IPS DF 4.7 (cell line): ENCODE results near the gene SPATA31E1.

Experiments used
- DNase-seq: peaks from one replicate; pipeline ENCODE4 v3.0.0-alpha.2; 2013; ENCODE audit warnings: low spot score; ENCODE audit errors: extremely low read depth

The SPATA31E1 gene

GRCh38 chr9:87862536-87863268 is 20.0 kb upstream of the SPATA31E1 start:
- DNase-seq, result no peak

- DNase-seq, result no peak
Observed at GRCh38 chr9:87863882-87864465, 18.7 kb upstream of the SPATA31E1 start.

- no peak for DNase-seq
Observed at GRCh38 chr9:87864915-87865314, 17.8 kb upstream of the SPATA31E1 start.

GRCh38 chr9:87865626-87866025 is 17.1 kb upstream of the SPATA31E1 start:
- no peak for DNase-seq

GRCh38 chr9:87867391-87867790 is 15.3 kb upstream of the SPATA31E1 start:
- no peak for DNase-seq

- DNase-seq, result no peak
Observed at GRCh38 chr9:87868175-87868574, 14.5 kb upstream of the SPATA31E1 start.

GRCh38 chr9:87868635-87869034 is 14.0 kb upstream of the SPATA31E1 start:
- DNase-seq, result no peak

- DNase-seq, result no peak
Observed at GRCh38 chr9:87869082-87869481, 13.6 kb upstream of the SPATA31E1 start.

DNA sequence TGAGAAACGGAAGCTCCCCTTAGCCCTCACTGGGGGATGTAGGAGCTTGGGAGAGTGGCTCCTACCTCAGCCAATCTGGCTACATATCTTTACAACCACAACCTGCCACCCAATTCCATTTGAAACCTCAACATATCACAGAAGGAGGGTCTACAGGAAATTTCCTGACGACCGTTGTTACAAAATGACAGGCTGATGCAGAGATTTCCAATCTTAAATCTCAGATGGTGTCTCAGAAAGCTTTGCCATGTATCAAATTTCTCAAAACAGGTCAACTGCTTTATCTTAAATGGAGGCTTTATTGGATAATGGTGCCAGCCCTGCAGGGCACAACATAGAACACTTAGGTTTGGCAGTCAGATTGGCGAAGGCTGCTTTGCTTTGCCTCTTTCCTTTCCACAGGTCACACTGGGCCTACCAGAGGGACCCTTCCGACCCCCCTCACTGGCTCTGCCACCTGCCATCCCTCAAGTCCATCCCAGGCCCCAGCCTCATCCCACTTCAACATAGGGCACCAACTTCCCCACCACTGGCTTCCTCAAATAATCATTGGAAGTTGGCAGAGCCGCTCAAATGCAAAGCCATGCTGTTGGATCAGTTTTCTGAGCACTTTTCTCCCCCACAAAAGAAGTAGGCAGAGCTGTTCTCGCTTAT is 11.1 kb upstream of the SPATA31E1 start:
- DNase-seq, result no peak

DNA sequence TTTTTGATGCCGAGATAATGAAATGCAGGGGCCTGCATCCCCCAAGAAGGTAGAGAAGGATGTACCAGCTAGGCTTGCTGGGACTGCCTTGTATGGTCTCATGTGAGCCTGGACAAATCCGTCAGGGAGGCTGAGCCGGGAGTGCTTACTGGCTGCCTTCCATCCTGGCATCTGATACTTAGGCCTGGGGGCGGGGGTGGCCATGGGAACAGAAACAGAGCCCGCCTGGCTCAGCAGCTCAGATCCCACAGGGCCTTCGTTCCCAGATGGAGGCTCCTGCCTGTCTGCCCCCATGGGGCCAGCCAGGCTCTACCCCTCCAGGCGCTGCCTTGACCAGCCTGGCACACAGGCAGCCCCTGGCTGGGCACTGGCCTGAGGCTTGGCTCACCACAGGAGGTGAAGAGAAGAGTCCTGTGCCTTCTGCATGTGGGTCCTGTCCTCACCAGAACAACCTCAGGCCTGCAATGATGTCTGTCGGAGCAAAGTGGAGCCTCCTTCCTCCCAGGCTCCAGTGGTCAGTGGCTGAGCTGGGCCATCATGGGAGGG is 10.5 kb upstream of the SPATA31E1 start:
- no peak for DNase-seq

DNA sequence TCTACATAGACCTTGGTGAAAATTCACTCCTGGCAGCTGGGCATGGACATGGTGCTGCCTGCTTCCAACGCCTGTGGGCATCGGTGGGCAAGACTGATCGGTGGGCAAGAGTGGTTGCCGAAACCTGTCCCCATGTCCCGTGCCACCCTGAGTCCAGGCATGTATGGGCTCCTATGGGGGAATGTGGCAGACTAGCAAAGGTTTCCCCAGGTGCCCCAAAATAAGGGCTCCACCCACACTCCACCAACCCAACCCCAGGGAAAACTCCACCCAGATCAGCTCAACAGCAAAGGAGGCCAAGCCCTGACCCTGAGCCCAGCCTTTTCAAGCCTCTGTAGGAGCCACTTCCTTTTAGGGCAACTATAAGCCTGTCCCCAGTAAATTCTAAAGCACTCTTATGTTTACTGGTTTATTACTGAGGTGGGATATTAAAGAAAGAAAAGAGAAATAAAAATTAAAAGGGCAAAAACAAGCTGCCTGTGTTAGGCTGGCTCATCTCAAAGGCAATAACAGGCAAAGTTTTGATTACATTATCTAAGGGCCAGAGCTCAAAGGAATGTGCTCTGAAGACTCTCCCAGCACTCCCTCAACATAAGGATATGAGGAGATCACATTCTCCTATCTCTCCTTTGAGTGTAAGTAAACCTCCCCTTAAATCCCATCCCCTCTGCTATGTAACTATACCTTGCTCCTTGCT is 8.9 kb upstream of the SPATA31E1 start:
- DNase-seq, result no peak

DNA sequence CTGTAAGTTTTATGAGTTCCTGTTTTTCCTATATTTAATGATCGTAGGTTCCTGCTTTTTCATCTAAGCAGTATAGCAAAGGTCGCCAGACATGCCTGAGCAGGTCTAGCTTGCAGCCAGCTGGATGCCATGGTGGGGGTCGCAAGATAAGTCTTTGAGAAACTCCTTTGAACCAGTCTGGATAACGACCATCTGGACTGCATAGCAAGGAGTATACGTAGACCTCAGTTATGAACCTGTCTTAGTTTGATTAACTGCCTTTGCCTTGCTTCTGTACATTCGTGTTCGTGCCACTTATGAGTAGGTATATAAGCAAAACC is 8.4 kb upstream of the SPATA31E1 start:
- DNase-seq, result no peak

DNA sequence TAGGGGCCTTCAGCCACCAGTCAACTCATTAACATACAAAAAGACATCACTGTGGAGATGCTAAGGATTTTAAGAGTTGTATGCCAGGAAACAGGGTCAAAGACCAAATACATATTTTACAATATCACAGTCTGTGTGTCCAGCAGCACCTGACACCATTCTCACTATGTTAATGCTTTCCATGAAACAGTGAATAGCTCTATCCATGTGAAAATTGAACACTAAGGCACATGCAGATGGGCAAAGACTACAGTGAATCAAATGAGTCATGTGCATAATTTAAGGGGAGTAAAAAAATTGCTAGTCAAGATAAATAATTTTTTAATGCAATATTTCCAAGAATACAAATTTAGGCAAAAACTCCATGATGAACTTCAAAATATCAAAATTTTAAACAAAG is 7.6 kb upstream of the SPATA31E1 start:
- no peak for DNase-seq

- no peak for DNase-seq
Observed at GRCh38 chr9:87875831-87876545, 6.7 kb upstream of the SPATA31E1 start.

DNA sequence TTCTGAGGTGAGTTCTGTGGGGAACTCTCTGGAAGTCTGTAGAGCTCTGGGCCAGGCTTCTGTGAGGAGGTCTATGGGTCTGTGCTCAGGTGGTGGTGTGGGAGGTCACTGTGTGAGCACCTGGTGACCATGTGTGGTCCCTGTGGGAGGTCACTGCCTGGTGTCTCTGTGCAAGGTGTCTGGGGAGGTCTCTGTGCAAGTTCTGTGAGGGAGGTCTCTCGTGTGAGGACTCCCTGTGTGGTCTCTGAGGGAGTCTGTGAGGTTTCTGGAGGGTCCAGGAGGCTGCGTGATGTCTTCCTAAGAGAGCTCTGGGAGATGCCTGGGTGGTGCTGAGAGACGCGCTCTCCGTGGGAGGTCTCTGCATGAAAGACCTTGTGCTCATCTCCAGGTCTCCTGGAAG is 6.0 kb upstream of the SPATA31E1 start:
- no peak for DNase-seq

DNA sequence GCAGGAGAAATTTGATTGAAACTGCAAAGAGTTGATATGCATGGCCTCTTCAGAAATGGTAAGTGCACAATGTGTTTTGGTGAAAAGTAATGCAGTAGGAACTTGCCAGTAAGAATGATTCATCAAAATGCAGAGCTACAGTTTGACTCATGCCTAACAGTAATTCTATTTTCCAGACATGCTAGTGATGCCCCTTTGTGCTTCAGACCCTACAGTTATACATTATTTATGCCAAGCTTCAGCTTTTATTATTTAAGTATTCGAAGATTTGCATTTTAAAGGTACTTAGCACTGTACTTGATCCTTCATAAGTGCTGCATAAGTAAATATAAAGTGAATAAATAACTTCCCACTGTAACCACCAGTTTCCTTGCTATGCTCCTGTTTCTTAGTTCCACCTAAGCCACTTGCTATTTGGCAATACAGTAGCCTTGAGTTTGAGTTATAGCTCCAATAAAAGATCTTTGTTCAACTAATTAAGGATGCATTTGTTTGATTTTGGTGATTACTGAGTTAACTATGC is 3.6 kb upstream of the SPATA31E1 start:
- DNase-seq, result no peak

DNA sequence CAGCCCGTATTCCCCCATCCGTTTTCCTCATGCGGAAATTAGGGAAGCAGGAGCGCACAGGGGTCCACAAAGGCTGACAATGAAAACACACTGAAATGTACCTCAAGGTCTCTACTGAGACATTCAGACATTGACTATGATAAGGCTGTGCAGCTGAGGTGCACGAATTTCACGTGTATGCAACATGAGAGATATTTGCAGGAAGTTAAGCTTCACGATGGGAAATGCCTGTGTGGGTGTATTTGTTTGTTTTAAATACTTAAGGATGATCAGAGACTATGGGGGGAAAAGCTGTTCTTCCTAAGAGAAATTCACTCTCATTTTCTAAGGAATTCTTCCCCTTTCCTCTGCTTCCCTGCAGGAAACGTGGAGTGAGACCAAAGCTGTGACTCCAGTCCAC is 2.6 kb upstream of the SPATA31E1 start:
- no peak for DNase-seq

DNA sequence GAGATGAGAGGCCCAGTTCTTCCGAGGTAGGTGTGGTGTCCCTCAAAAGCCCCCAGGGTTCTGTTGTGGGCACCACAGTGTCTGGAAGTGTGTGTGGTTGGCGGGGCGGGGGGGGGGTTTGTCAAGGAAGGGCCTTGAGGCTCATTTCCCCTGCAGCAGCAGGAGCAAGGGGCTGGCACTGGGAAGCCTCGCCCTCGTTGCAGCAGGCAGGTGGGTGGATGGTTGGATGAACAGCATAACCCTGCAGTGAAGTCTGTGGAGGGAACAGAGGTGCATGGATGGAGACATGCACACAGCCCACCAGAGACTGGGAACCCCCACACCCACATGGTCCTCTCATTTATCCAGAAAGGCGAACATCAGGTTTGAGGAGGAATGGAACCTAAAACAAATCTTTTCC is 2.0 kb upstream of the SPATA31E1 start:
- no peak for DNase-seq

DNA sequence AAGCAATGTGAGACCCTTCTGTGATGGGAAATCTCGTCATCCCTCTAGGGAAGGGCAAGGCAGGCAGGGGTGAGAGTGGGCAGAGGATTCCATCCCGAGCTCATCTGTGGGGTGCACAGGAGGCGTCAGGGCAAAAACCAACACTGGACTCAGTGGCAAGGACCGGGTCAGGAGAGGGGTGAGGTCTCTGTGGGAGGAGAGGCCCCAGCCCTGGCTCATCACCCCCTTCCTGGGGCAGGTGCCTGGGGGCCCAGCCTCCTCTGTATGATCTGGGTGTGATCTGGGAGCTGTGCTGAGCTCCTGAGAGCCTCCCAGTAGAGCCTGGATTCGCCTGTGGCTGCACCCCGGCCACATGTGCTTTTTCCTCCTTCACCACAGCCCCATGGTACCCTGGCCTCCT is 597 bp downstream of the SPATA31E1 start:
- no peak for DNase-seq

- DNase-seq, result no peak
Observed at GRCh38 chr9:87883990-87884389, 1.3 kb downstream of the SPATA31E1 start.
